Measurements from ENCODE around the gene CAMK2A.

CAMK2A gene

DNA sequence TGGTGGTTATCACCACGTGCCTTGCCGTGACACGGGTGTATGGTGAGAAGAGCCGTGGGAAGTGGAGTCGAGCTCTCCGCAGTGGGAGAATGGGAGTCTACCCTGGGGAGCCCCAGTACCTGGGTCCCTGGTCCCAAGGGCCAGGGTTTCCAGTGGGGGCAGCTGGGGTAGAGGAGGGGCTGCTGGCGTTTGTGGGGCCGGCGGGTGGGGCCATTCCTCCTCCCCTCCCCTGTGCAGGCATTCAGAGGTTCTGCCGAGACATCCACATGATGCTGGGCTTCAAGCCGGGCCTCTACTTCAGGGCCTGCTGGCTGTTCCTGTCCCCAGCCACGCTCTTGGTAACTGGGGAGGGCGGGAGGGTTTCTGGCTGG lies 85.0 kb downstream of the CAMK2A start:
- DNase-seq: no peak

GRCh38 chr5:150203832-150204589 lies 85.6 kb downstream of the CAMK2A start:
- no peak for DNase-seq

- no peak for DNase-seq
Observed at GRCh38 chr5:150202501-150202900, 87.1 kb downstream of the CAMK2A start.

DNA sequence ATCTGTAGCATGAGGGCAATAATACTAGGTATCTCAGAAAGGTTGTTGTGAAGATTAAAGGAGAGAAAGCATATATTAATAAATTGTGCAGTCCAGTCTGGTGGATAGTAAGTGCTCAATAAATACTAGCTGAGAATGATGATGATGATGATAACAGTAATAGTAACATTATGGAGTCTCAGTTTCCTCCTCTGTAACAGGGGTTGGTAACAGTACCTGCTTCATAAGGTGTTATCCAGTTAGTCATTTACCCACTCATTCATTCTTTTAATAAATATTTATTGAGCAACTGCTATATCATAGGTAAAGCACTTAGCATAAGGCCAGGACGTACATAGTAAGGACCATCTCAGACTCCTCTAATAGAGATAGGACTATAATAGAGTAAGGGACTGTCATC lies 92.1 kb downstream of the CAMK2A start:
- DNase-seq: no peak

- no peak for DNase-seq
Observed at GRCh38 chr5:150196986-150197385, 92.6 kb downstream of the CAMK2A start.

DNA sequence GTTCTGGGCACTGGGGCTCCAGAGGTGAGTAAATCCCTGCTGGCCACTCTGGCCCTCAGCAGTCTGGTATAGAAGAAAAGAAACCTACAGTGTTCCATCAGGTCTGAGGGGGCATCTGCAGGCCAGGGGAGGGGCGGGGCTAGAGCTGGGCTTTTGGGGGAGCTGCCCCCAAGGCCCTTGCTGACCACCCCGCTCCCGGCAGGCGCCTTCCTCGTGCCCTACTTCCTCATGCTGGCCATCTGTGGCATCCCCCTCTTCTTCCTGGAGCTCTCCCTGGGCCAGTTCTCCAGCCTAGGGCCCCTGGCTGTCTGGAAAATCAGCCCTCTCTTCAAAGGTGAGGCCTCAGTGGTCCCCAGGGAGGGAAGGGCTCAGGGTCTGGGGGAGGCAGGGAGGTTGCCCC lies 93.1 kb downstream of the CAMK2A start:
- no peak for DNase-seq

- DNase-seq: no peak
Observed at GRCh38 chr5:150195736-150196485, 93.7 kb downstream of the CAMK2A start.

GRCh38 chr5:150192462-150192861 lies 97.1 kb downstream of the CAMK2A start:
- no peak for DNase-seq

DNA sequence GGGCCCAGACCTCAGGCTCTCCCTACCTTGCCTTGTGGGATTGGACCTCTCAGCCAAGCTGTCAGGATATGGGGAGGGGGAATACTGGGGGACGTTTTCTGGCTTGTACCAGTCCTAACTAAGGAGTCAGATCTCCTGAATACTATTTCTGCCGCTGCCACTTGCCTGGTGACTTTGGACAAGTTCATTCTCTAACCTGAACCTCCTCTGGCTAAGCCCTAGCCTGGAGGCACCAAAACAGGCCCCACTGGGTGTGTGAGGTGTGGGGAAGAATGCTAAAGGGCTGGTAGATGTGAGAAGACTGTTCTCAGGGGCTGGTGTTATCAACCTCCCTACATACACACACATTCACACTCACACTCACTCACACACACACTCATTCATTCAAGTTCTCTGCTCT lies 98.6 kb downstream of the CAMK2A start:
- DNase-seq: no peak

DNA sequence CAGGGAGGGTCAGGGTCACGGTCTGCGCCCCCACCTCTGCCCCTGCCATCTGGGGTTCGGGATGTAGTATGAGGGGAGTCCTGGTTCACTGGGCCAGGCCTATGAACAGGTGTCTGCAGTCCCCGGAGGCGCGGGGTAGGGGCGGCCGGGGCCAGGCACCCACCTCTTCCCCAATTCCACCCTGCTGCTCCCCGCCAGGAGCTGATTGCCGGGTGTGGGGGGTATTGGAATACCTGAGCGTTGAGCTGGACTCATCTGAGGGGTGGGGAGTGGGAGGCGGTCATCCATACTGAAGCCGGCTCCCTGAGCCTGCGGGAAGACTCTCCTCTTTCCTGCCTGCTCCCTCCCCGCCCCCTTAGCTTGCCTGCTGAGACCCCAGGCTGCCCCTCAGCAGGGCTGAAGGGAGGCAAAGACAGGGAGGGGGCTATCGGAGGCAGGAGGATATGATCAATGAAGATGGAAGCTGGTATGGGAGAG lies 99.0 kb downstream of the CAMK2A start:
- DNase-seq: no peak

GRCh38 chr5:150189728-150190502 lies 99.7 kb downstream of the CAMK2A start, which contains the start of gene SLC6A7:
TSS of gene SLC6A7 (plus strand) at chr5:150190062. CDS start at chr5:150190328, 266 bp downstream.
- no peak for DNase-seq

DNA sequence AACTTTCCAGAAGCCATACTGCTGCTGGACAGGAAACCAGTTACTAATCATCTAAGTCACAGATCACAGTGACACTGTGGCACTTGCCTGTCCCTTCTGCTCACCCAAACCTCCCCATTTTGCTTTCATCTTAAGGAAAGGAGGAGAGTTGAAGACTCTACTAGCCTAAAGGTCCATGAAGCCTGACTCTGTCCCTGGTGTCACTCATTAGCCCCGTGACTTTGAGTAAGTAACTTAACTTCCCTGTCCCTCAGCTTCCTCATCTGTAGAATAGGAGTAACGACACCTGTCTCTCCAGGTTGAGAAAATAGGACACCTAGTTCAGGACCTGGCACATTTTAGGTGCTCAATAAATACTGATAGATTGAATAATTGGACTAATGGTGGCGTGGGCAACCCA lies 100.2 kb downstream of the CAMK2A start:
- DNase-seq: no peak

DNA sequence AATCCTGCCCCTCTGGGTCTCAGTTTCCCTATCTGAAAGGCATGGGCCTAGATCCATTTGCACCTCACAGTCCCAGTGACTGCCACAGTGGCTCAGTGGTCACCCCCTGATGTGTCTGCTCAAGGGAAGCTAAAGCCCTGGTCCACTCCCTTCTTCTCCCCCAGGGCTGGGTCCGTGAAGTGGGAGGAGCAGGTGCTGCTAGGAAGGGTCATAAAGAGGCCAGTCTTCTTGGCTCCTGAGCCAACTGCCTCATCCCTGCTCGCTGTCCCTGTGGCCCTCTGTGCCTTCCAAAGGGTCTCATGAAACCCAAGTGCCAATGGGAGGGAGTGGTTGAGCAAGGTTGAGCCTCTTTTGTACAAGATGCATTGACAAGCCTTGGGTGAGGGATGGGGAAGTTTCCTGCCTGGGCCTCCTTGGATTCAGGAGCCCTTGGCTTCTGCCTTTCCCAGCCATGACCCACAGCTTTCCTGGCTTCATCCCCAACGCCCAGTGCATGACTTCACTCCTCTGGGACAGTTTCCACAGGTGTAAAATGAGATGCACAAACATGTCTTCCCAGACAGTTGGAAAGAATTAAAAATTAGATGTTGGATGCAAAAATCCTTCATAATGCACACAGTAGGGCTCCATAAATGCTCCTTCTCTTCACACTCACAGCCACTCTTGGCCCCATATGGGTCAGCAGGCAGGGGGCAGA lies 101.3 kb downstream of the CAMK2A start:
- no peak for DNase-seq

- no peak for DNase-seq
Observed at GRCh38 chr5:150186897-150187296, 102.7 kb downstream of the CAMK2A start.

DNA sequence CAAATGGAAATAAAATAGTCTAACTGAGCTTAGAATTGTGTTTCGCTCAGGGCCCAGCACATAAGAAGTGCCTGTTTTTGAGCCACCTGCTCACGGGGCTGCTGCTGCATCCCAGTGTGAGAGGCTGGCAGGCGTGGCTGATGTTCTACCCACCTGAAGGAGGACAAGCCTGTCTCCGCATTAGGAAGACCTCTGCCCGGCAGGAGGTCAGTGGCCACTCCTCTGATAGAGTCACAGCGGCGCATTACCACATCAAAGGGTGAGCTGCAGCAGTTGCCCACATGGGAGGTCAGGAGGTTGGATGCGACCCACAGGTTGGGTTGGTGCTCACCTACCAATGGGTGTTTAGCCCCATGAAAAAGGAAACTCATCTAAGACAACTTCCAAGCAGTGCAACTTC lies 103.4 kb downstream of the CAMK2A start:
- DNase-seq: no peak

GRCh38 chr5:150184990-150185912 lies 104.3 kb downstream of the CAMK2A start:
- DNase-seq: no peak

- DNase-seq: no peak
Observed at GRCh38 chr5:150184006-150184405, 105.6 kb downstream of the CAMK2A start.

DNA sequence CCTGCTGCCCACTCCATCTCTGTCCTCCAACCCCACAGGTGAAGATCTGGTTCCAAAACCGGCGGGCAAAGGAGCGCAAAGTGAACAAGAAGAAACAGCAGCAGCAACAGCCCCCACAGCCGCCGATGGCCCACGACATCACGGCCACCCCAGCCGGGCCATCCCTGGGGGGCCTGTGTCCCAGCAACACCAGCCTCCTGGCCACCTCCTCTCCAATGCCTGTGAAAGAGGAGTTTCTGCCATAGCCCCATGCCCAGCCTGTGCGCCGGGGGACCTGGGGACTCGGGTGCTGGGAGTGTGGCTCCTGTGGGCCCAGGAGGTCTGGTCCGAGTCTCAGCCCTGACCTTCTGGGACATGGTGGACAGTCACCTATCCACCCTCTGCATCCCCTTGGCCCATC lies 106.1 kb downstream of the CAMK2A start:
- DNase-seq: no peak

- DNase-seq: no peak
Observed at GRCh38 chr5:150182774-150183173, 106.8 kb downstream of the CAMK2A start.

- no peak for DNase-seq
Observed at GRCh38 chr5:150181766-150182545, 107.6 kb downstream of the CAMK2A start.

DNA sequence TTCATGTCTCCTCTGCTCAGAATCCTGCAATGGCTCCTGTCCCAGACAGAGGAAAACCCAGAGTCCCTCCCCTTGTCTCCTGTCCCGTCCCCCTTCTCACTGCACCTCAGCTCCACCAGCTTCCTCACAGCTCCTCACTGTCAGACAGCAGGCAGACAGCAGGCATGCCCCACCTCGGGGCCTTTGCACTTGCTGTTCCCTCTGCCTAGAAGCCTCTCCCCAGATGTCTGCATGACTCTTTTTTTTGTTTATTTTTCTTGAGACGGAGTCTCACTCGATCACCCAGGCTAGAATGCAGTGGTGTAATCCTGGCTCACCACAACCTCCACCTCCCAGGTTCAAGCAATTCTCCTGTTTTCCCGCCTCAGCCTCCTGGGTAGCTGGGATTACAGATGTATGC lies 108.5 kb downstream of the CAMK2A start:
- DNase-seq: no peak

All from DMS79 treated with DMSO at 0.1 percent for 48 hours (cell line).